Stimulated activated CD4-positive, alpha-beta T cell treated with anti-CD3 and anti-CD28 coated beads, Interleukin-1b, Interleukin-23, amount 100 ng/mL, for 4 hours (primary cell): ENCODE results near the gene NCF4.
A peak's percentile ranks its signal among the peaks of the same experiment; 100 is the strongest.

Experiments
- DNase-seq, 2 donors: peaks; one replicate each; pipeline ENCODE4 v3.0.0-alpha.2; 2020; ENCODE audit warnings: low read depth in 2 of 2

The NCF4 gene

GRCh38 chr22:36838119-36839030, 22.4 kb upstream of the NCF4 start:
- DNase-seq, result no peak

GRCh38 chr22:36839356-36840073, 21.3 kb upstream of the NCF4 start:
- DNase-seq, result no peak

- no peak for DNase-seq
Measured at GRCh38 chr22:36840106-36840505, 20.7 kb upstream of the NCF4 start.

- no peak for DNase-seq
Measured at GRCh38 chr22:36846271-36846670, 14.5 kb upstream of the NCF4 start.

GRCh38 chr22:36846949-36847348, 13.9 kb upstream of the NCF4 start:
- no peak for DNase-seq

- DNase-seq, result no peak
Measured at GRCh38 chr22:36850056-36850455, 10.8 kb upstream of the NCF4 start.

GRCh38 chr22:36850682-36851081, 10.1 kb upstream of the NCF4 start:
- DNase-seq, result no peak

GRCh38 chr22:36852056-36852973, 8.5 kb upstream of the NCF4 start:
- DNase-seq, result no peak

GRCh38 chr22:36853407-36854099, 7.3 kb upstream of the NCF4 start:
- peak; percentile 78 to 86 for DNase-seq

- DNase-seq, result no peak
Measured at GRCh38 chr22:36855478-36855877, 5.3 kb upstream of the NCF4 start.

- DNase-seq, result peak; percentile 96
Measured at GRCh38 chr22:36856121-36856791, 4.5 kb upstream of the NCF4 start.

- no peak for DNase-seq
Measured at GRCh38 chr22:36856792-36857135, 4.0 kb upstream of the NCF4 start.

- no peak for DNase-seq
Measured at GRCh38 chr22:36858156-36858555, 2.6 kb upstream of the NCF4 start.

- no peak for DNase-seq
Measured at GRCh38 chr22:36858966-36859365, 1.8 kb upstream of the NCF4 start.

- no peak for DNase-seq
Measured at GRCh38 chr22:36860017-36860416, 789 bp upstream of the NCF4 start.

GRCh38 chr22:36860438-36860820, 377 bp upstream of the NCF4 start:
- no peak for DNase-seq

GRCh38 chr22:36862251-36863242, 1.7 kb downstream of the NCF4 start:
- no peak for DNase-seq

- DNase-seq, result no peak
Measured at GRCh38 chr22:36863281-36863680, 2.5 kb downstream of the NCF4 start.

GRCh38 chr22:36863979-36864378, 3.2 kb downstream of the NCF4 start:
- no peak for DNase-seq
